GM21526 (cell line): ENCODE measurements around the gene TNFRSF19.
"Not testable (repeated sequence)": the region's sequence is repeated elsewhere in the genome, so short reads cannot be mapped to it uniquely, and the experiment has no call there.

Source experiments
- ATAC-seq: cut with Tn5 transposase; IDR thresholded peaks from one replicate; pipeline ENCODE4 v1.9.1; 2021; ENCODE audit warnings: moderate library complexity; ENCODE audit not compliant: unreplicated experiment, low FRiP score

The TNFRSF19 gene

DNA sequence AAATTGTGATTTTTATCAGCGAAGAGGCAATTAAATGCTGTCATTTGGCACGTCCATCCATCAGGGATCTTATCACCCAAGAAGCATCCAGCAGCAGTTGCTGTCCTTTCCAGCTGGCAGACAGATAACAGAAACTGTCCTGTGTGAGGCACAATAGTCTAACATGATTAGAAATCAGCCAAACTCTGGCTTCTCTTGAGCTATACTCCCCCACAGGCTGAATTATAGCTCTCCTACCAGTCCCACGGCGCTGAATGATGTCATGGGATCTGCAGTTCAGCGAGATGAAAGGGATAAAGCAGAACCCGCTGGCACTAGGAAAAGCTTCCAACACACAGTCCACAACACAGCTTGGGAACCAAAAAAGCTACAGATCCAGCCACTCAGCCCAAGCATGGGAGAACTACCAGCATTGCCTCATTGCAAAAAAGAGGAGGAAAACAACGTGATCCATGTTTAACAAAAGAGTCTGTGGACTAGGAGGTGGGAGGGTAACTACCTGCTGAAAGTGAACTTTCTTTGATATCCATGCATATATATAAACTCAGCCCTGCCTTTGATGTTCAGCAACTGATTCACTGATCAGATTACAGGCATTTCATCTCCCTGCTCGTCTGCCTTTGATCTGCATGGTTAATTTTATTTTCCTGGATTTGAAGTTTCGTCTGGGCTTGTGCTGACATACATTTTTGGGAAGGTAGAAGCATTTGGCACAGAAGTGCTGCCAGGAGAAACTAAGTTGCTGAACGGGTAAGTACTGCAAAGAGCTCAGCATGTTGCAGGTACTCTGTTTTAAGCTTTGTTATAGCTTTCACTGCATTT lies at the start of gene TNFRSF19:
Gene TNFRSF19, plus strand, starts transcription at position 314 of the 822 bp plus-strand sequence. CDS start 19,772 bp downstream, outside the sequence.
- ATAC-seq = no peak

DNA sequence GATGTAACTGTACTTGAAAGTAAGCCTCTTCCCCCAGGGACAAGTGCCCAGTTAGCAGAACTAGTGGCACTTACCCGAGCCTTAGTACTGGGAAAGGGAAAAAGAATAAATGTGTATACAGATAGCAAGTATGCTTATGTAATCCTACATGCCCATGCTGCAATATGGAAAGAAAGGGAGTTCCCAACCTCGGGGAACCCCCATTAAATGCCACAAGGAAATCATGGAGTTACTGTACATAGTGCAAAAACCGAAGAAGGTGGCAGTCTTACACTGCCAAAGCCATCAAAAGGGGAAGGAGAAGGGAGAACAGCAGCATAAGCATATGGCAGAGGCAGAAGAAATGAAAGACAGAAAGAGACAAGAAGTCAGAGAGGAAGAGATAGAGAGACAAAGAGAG lies 40.3 kb upstream of the TNFRSF19 start:
- ATAC-seq = not testable (repeated sequence)

DNA sequence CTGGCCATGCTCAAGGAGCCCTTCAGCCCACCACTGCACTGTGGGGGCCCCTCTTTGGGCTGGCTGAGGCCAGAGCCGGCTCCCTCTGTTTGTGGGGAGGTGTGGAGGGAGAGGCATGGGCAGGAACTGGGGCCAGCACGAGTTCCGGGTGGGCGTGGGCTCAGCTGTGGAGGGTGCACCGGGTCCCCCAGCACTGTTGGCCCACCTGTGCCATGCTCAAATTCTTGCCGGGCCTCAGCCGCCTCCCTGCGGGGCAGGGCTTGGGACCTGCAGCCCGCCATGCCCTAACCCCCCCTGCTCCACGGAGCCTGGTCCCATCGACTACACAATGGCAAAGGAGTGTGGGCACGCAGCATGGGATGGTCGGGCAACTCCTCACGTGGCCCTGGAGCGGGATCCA lies 38.8 kb upstream of the TNFRSF19 start:
- no peak for ATAC-seq

DNA sequence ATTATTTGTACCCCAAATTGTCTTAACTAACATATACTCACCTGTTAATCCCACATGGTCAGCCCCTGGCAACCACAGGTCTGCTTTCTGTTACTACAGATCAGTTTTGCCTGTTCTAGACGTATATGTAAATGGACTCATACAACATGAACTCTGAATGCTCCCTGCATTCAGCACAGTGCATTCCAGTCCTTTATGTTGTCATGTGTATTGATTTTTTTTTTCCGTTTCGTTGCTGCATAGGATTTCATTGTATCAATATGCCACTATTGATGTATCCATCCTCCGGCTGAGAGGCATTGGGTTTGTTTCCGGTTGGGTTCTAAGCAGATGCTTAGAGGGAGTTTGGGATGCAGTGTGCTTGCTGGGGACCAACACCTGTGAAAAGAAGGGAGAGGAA lies 36.1 kb upstream of the TNFRSF19 start:
- ATAC-seq = no peak

DNA sequence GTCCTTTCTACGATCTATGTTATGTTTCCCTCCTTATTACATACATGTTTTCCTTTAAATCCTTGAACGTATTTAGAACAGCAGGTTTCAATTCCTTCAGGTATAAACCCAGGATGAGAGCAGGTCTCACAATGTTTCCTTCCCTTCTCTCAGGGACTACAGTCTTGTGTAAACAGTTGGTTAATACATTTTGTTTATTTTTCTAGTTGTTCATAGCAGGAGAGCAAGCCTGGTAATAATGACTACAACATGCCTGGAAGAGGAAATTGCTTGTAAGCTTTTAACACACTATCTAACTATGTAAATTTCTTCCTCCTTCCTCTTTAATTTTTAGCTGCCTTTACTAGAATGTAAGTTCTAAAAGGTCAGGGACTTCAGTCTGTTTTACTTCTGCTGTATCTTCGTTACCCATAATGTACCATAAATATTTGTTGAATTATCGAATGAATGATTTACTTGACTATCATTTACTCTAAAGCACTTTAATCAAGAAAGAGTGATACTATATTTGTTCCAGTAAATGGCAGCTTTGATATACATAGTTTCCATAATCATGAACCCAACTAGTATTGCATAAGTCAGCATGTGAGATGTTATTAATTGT lies 28.9 kb upstream of the TNFRSF19 start:
- ATAC-seq = no peak

- ATAC-seq = no peak
Measured at GRCh38 chr13:23544668-23545067, 25.5 kb upstream of the TNFRSF19 start.

DNA sequence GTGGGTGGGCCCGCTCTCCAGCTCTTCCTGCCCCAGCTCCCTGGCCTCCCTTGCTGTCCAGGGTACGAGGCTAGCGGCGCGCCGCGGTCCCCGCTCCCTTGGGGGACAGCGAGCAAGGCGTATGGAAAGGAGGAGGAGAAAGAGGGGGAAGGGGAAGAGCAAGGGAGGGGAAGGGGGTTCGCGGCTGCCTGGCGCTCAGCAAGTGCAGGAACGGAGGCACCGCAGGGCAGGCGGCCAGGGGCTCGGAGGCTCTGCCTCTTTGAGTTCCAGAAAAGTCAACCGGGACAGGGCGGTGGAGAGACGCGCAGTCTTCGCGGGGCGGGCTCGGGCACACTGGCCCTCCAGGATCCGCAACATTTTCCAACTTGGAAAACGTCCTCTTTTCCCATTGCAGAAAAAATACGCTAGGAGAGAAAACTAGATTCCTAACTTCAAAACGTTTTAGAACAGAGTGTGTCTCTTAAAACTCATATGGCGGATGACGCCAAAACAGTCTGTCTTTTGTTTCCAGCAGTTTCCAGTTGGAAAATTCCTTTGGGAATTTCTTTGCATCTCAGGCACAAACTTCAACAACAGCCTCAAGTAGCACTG lies 23.1 kb upstream of the TNFRSF19 start:
- ATAC-seq = no peak

- no peak for ATAC-seq
Measured at GRCh38 chr13:23549724-23550123, 20.5 kb upstream of the TNFRSF19 start.

GRCh38 chr13:23550163-23550562 lies 20.0 kb upstream of the TNFRSF19 start:
- no peak for ATAC-seq

GRCh38 chr13:23551213-23552008 lies 18.8 kb upstream of the TNFRSF19 start:
- ATAC-seq = no peak

DNA sequence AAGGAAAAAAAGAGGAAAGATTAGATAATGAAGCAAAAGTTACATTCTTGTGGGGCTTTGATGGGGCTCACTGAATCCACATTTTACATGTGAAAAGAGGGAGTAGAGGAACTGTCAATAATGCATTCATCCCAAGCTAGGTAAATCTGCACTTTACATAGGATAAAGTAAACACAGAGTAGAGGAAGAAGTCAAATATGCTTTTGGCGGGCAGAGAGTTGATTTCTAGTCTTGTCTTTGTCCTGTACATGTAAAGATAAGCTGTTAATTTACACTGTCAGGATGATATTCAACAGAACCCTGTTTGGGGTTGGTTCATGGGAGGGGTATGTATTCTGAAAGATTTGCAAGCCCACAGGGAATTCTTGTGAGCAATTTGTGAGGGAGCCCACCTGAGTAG lies 18.0 kb upstream of the TNFRSF19 start:
- no peak for ATAC-seq

DNA sequence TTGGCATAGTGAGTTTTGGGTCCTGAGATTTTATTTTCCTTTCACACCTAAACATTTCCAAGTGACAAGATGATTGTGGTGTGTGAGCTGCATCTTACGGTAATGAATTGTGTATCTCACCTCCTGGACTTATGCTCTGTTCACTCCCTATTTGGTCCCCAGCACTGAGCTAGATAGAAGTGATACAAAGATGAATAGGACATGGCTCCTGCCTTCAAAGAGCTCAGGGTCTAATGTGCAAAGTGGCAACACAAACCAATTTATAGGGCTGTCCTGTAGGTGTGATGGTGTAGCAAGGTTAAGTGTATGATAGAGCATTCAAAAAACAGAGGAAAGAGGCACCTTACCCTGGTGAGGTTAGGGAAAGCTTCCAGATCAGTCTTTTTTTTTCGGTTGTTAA lies 17.6 kb upstream of the TNFRSF19 start:
- ATAC-seq = no peak

DNA sequence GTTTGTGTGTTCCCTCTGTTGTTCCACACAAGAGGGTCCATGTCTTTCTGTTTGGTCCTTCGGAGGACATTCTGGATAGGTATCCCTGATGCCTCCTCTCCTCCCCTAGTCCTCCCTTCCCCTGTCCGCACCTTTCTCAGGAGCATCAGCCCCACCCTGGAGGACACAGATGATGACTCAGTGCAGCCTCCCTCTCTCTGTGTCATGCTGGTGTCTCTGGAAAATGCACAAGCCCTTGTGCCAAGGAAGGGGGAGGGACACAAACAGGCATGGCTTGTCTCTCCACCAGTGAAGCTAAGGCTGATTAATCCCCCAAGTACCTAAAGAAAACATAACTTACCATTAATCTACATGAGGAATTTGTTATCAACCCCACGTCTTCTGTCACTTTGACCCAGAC lies 16.2 kb upstream of the TNFRSF19 start:
- no peak for ATAC-seq

GRCh38 chr13:23557043-23557442 lies 13.2 kb upstream of the TNFRSF19 start:
- no peak for ATAC-seq

DNA sequence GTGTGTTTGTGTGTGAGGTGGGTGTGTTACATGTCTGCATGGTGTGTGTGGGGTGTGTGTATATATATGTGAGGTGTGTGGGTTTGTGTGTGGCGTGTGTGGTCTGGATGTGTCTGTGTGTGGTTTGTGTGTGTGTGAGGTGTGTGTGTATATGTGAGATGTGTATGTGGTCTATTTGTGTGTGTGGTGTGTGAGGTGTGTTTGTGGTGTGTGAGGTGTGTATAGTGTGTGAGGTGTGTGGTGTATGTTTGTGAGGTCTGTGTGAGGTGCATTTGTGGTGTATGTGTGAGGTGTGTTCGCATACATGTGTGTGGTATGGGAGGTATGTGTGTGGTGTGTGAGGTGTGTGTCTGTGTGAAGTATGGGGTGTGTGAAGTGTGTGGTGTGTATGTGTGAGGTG lies 12.5 kb upstream of the TNFRSF19 start:
- ATAC-seq = no peak

DNA sequence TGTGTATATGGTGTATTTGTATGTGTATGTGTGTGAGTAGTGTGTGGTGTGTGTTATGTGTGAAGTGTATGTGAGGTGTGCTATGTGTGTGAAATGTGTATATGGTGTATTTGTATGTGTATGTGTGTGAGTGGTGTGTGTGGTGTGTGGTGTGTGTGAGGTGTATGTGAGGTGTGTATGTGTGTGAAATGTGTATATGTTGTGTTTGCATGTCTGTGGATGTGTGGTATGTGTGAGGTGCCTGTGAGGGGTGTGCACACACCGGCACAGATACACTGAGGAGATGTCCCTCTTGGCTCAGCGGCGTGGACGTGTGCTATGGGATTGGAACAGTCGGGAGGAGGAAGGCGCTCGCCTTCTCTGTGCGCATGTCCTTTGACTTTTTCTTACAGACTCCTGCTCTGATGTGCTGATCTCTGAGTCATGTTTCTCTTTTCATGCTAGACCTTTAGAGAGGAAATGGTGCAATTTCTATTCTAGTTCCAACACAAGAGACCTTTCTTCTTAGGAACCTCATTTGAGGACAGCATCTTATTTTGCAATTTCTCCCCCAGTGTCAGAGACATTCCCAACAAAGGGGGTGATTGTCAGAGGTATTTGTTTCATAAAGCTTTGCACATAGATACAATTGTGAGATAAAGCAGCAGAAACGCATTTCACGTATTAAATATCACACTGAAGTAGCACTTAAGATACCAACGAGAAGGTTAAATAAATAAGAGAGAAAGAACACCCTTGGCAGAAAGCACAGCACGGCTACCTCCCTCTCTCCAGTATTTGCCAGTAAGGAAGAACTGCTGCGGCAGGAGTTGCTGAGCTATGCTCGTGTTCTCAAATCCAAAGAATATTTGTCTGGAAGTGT lies 11.3 kb upstream of the TNFRSF19 start:
- ATAC-seq = no peak

GRCh38 chr13:23560571-23561089 lies 9.6 kb upstream of the TNFRSF19 start:
- no peak for ATAC-seq

GRCh38 chr13:23561261-23561660 lies 9.0 kb upstream of the TNFRSF19 start:
- peak; percentile 65 for ATAC-seq

DNA sequence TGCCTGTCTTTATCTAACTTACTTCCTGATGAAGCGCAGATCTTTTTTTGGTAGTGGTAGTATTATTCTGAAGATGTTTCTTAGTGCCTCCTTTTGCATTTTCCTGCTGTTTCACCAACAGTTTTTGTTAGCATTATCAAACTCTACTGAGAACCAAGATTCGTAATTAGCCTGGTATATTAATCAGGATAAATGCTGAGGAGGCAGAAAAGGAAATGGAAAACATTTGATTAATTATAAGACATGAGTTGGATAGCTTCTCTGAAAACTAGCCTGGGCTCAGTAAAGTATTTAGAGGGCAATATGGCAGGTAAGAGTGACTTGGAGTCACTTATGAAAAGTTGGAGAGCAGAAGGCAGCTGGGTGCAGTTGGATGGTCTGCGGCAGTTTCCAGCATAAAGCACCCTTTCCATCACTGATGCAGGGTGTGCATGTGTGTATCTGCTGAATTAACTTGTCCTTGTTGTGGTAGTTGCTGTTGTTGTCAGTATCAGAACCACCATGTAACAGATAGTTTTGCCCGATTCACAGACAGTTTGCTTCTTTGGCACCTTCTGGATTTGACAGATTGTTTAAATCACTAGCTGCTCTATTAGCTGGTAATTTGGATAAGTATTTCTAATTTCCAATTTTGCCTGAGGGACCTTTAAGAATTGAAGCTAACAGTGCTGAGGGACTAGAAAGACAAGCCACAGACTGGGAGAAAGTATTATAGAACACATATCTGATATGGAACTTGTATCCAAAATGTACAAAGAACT lies 6.9 kb upstream of the TNFRSF19 start:
- no peak for ATAC-seq
